Measurements from ENCODE around the gene SOCS3.

The SOCS3 gene

DNA sequence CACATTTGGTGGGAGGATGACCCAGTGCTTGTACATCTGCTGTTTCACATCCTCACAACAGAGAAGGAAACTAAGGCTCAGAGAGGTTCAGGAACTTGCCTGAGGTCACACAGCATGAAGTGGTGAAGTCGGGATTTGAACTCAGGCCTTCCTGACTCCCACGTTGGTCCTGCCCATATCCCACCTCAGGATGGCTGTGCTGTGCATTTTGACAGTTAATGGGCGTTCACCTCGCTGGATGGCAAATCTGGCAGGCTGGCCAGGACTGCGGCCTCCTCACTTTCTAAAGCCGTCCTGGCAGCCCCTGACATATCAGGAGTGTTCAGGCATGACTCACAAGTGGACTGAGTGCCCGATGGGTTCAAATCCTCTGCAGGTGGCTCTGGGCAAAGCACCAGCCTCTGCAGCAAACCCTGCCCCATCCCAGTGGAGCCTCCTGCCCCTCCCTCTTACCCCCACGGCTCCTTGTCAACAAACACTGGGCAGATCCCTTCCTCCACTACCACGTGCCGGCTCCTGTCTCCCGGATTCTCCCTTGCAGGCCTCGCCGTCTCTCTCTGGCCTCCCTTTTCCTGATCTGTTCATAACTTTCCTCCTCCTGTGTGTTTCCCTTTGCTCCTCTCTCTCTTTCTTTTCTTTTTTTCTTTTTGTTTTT lies 29.2 kb downstream of the SOCS3 start:
- no peak for DNase-seq (ENCODE audit: low spot score)

DNA sequence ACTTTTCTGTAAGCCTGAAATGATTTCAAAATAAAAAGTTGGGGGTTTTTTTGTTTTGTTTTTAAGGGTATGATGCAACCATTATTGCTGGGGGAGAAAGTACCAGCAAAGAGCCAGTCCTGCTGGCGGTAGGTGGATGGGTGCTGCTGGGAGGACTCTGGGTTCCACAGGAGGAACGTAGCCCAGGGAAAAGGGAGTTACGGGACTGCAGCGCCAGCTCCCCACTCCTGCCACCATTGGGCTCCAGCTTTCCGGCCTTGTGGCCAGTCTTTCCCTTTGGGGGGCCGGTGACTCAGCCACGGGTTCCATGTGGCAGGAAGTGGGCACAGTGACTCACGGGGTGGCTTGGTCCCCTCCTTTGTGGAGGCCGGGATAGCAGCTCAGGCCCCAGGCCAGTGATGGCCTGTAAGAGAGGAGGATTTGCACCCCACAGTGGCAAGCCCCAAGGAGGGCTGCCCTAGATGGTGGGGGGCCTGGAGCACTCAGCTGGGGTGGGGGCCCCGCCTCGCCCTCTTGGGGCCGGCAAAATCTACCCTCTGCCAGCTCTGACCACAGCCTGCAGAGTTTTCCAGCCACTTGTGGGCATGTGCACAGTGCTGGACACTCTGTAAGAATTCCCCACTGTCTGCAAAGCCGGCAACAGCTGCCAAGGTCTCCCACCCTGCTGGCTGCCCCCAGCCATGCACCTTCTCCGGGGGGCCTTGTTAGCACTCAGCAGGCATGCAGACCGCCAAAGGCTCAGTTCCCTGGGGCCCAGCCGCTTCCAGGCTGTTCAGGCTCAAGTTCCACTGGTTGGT lies 30.4 kb downstream of the SOCS3 start:
- no peak for DNase-seq (ENCODE audit: low spot score)

DNA sequence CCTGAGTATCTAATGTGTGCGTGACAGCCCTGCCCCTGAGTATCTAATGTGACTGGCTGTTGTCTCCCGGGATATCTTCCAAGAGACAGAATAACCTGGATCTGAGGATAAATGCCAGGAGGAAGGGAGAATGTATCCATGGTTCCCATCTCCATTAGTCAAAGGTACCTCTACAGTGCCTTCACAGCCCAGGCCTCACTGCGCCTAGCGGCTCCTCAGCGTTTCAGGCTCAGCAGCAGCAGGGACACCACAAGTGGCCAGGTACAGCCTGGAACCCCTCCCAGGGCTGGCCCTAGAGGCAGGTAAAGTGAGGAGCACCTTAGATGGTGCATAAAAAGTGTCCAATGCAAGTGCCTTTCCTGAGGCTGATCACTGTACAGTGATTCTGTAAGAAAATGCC lies 32.0 kb downstream of the SOCS3 start:
- no peak for DNase-seq (ENCODE audit: low spot score)

DNA sequence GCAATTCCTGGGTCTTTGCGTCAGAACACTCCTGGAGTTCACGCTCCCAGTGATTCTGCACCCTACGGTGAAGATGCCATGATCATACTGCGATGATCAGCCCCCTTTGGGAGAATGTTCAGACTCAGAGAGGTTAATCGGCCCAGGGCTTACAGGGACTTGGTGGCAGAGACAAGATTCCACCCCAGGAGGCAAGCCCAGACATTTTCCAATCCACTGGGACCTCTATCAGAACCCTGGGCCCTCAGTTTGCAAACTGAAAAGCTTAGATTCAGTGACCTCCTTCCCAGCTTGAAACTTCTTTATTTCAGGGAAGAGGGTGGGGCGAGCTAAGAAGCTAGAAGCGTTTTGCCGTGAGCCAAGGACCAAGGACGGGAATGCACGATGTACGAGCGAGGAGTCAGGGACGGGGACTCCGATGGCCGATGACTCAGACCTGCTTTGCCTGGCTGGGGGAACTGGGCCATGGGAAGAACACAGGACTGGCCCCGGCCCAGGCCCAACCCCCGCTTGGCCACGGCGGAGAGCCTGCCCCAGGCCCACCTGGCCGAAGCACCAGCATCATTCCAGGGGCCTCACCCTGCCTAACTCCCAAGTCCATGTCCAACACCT lies 34.7 kb downstream of the SOCS3 start:
- DNase-seq (ENCODE audit: low spot score): no peak

- peak; percentile 62 for DNase-seq (ENCODE audit: low spot score)
Observed at GRCh38 chr17:78324391-78325075, 35.3 kb downstream of the SOCS3 start.

GRCh38 chr17:78323826-78324390 lies 36.0 kb downstream of the SOCS3 start:
- no peak for DNase-seq (ENCODE audit: low spot score)

DNA sequence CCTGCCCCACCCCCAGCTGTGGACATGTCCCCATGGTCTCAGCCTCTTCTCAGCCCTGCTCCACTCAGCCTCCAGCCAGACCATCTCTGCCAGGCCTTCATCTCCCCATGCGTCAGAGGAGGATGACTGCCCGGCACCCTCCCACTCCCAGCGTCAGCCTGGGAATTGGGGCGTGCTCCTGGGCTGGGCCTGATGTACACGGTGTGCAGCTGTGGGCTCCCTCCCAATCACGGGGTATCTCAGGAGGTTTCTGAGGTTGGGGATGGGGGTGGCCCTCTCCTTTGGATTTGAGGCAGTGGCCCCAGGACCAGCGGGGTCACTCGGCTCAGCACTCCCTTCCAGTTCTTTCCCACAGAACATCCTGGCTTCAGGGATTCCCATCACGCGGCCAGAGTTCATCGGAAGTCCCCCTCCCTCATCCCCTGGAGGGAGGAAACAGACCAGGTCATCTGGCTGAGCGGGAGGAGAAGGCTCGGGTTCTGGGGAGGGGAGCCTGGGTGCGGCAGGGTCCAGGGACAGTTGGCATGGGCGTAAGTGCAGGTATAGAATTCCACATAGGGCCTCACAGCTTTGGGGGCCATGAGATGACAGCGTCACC lies 36.9 kb downstream of the SOCS3 start:
- DNase-seq (ENCODE audit: low spot score): no peak

DNA sequence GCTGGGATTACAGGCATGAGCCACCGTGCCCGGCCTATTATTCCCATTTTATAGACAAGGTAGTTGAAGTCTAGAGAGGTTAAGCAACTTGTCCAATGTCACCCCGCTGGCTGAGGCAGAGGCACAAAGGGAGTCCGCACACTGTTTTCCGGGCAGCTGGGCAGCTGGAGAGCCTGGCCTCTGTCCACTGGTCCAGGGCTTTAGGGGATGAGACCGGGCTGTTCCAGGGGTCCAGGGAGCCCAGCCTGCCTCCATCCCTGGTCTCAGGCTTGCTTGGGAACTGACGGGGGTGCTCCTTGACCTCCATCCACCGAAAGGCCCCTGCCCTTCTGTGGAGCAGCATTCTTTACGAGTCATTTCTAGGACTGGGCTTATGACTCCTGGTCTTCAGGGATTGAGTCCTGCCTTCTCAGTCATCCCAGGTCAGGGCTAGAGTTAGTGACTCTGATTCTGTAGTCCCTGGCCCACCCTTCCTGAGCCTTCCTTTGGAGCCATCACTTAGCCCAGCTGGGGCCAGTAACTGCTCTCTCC lies 37.5 kb downstream of the SOCS3 start:
- no peak for DNase-seq (ENCODE audit: low spot score)

- DNase-seq (ENCODE audit: low spot score): no peak
Observed at GRCh38 chr17:78318843-78319242, 41.0 kb downstream of the SOCS3 start.

GRCh38 chr17:78318407-78318806 lies 41.5 kb downstream of the SOCS3 start:
- DNase-seq (ENCODE audit: low spot score): no peak

GRCh38 chr17:78317794-78318400 lies 42.0 kb downstream of the SOCS3 start:
- no peak for DNase-seq (ENCODE audit: low spot score)

DNA sequence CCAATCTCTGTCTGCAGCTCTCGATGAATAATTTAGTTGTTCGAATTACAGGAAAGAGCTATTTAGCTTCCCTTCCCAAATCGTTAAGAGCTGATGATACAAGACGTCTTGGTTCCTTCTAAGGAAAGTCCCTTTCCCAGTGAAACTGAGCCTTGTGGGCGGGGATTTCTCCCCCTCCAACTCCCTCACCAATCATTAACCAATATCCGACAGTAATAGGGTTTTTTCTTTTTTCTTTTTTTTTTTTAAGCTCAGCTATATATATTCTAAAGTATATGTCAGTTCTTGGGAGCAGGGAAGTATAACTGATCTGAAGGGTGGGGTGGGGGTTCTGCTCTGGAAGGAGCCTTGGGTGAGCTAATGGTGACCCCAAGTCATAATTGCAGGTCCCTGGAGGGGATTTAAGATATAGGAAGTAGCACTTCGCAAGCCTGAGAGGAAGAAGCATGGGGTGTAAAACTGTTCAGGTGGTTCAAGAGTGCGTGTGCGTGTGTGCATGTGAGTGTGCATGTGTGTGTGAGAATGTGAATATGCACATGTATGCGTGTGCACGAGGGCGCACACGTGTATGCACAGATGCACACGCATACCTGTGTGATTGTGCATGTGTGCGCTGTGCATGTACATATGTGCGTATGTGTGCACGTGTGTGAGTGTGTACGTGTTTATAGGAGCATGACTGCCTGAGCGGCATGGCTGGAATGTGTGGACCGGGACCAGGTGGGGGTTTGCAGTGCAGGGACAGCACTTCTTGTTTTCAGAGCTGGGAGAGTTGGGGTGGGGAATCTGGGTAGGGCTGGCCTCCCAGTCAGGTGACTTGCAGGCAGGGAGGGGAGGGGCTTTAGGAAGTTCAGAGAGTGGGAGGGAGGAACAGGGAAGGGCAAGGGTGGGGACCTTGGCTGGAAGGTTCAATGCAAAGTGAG lies 42.7 kb downstream of the SOCS3 start:
- DNase-seq (ENCODE audit: low spot score): no peak

- no peak for DNase-seq (ENCODE audit: low spot score)
Observed at GRCh38 chr17:78316115-78316866, 43.6 kb downstream of the SOCS3 start.

DNA sequence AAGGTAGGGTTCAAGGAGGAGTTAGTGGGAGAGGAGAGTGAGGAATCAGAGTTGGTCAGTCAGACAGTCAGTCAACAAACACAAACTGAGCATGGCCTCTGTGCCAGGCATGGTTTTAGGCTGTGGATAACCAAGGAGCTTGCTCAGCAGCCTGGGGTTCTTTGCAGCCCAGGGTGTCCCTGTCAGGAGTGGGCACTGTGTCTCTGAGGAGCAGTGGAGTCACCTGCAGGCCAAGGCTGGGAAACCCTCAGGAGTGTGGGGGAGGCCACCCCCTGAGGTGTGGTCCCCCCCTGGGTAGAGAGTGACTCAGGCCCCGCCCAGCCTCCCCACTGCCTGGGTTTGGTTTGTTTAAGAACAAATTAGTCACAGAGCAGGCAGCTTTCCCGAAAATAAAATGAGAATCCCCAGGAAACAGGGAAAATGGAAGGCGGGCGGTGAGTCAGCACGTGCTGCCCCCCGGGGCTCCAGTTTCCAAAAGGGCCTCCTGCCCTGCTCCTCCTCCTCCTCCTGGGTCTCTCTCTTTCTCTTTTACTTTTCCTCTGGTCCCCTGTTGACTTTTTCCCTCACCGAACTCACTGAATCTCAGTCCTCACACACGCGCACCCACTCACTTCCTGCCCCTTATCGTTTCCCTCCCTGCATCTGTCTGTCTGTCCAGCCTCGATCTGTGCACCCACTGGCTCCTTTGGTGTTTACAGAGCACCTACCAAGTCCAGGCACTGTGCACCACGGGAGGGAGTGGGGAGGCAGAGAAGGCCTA lies 44.3 kb downstream of the SOCS3 start:
- DNase-seq (ENCODE audit: low spot score): no peak

GRCh38 chr17:78314683-78315354 lies 45.1 kb downstream of the SOCS3 start:
- DNase-seq (ENCODE audit: low spot score): no peak

DNA sequence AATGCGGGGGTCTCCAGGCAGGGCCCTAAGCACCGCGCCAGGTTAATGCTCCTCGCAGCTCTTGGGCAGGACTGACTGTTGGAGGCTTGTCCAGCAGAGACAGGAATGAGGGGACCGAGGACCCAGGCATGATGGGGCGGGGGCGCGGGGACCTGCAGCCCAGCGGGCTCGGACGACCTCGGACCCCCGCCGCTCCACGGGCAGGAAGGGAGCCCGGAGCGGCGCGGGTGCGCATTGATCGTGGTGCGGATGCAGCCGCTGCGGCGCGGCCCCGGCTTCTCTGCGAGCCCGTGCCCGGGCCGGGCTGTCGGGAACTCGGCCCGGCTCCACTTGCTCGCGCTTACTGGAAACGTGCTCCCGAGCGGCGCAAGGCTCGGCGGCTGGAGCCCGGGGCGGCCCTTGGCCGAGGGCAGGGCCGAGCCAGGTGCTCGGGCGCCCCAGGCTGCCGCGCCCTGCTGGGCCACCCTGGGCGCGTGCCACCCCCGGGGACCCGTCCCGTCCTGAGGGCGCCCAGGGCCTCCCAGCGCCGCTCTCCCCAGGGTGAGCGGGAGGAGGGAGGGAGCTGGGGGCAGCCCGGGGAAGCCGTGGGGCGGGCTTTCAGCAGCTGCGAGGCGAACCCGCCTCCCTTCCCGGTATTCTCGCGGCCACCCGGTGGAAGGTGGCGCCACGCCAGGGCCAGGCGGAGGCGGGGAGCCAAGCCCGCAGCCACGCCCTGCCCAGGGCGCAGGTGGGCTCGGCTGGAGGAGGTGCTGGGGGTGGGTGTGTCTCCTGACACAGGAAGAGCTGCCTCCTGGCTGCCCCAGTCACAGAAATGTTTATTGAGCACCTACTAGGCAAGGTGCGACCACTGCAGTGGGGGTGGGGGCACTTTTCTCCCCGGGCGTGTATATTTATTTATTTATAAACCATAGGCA lies 45.9 kb downstream of the SOCS3 start:
- no peak for DNase-seq (ENCODE audit: low spot score)

Data from globus pallidus (tissue), 1 donor.